Measurements from ENCODE around the gene MMP7. TPM values are rescaled to one million over a fixed set of nuclear protein-coding genes. Genes with fewer than 3 reads are reported as not detected.
A peak's percentile ranks its signal among the peaks of the same experiment; 100 is the strongest.

MMP7 gene, protein sequence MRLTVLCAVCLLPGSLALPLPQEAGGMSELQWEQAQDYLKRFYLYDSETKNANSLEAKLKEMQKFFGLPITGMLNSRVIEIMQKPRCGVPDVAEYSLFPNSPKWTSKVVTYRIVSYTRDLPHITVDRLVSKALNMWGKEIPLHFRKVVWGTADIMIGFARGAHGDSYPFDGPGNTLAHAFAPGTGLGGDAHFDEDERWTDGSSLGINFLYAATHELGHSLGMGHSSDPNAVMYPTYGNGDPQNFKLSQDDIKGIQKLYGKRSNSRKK
- not detected in 2 replicates for total RNA-seq

DNA sequence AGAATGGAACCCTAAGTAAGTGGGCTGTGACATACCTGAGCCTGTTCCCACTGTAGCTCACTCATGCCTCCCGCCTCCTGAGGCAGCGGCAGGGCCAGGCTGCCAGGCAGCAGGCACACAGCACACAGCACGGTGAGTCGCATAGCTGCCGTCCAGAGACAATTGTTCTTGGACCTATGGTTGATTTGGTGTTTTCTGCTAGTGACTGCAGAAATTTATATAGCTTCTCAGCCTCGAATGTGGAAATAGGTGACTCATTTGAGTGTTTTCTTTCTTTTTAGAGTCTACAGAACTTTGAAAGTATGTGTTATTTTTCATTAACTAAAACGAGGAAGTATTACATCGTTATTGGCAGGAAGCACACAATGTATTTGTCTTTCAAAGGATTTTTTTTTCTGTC, at the start of gene MMP7:
MMP7 (minus strand) TSS at position 190 of the 400 bp plus-strand sequence; CDS start at position 143, 47 bp downstream.
- ATAC-seq (ENCODE audit: low read depth) (peak; percentile 37), DNase-seq (no peak)
- Mint-ChIP-seq H3K27me3 (no peaks in the 10 kb centered on the region), H3K9me3 (no peaks in the 10 kb centered on the region), H3K27ac (peak within 1 kb of the TSS; percentile 37), H3K4me1 (peaks cover 17% of the 10 kb centered on the region), H3K4me3 (peak within 1 kb of the TSS; percentile 39), H3K36me3 (ENCODE audit: low read depth) (no peaks in the 10 kb centered on the region)
- POLR2A ChIA-PET: no interaction called here
- CTCF ChIA-PET: interaction anchor here (0.8 kb wide), 2 partner anchors 14 to 163 kb away, joined by 4 to 5 read pairs; no protein-coding TSS in a partner anchor
- intact Hi-C loops (cut with micrococcal nuclease): no loop called here
- TF ChIP-seq, protein P1, sequence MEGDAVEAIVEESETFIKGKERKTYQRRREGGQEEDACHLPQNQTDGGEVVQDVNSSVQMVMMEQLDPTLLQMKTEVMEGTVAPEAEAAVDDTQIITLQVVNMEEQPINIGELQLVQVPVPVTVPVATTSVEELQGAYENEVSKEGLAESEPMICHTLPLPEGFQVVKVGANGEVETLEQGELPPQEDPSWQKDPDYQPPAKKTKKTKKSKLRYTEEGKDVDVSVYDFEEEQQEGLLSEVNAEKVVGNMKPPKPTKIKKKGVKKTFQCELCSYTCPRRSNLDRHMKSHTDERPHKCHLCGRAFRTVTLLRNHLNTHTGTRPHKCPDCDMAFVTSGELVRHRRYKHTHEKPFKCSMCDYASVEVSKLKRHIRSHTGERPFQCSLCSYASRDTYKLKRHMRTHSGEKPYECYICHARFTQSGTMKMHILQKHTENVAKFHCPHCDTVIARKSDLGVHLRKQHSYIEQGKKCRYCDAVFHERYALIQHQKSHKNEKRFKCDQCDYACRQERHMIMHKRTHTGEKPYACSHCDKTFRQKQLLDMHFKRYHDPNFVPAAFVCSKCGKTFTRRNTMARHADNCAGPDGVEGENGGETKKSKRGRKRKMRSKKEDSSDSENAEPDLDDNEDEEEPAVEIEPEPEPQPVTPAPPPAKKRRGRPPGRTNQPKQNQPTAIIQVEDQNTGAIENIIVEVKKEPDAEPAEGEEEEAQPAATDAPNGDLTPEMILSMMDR (IDR thresholded peaks at IDR 0.05): no peak

GRCh38 chr11:102577723-102578122, 47.2 kb upstream of the MMP7 start:
- no peaks in the 10 kb centered on the region for H3K27me3 Mint-ChIP-seq
- TF ChIP-seq, protein P1 (IDR thresholded peaks at IDR 0.05): no peak
- CTCF ChIA-PET: interaction anchor here (1.2 kb wide), 1 partner anchor 82 kb away, joined by 3 read pairs; no protein-coding TSS in a partner anchor
- no peak overlapping the region for H3K4me3 Mint-ChIP-seq
- no peak overlapping the region for H3K27ac Mint-ChIP-seq
- POLR2A ChIA-PET: interaction anchor here (0.8 kb wide), 1 partner anchor 31 kb away, joined by 3 read pairs; no protein-coding TSS in a partner anchor
- ATAC-seq (ENCODE audit: low read depth): no peak
- intact Hi-C loops (cut with micrococcal nuclease): loop anchor here (2.0 kb wide), 2 partner anchors 13 to 17 kb away; no protein-coding TSS in a partner anchor
- no peaks in the 10 kb centered on the region for H3K36me3 Mint-ChIP-seq (ENCODE audit: low read depth)
- H3K4me1 Mint-ChIP-seq: peaks cover 46% of the 10 kb centered on the region
- no peaks in the 10 kb centered on the region for H3K9me3 Mint-ChIP-seq
- DNase-seq: no peak

- Mint-ChIP-seq H3K36me3 (ENCODE audit: low read depth) (no peaks in the 10 kb centered on the region), H3K4me3 (no peak overlapping the region), H3K27ac (no peak overlapping the region), H3K4me1 (peaks cover 42% of the 10 kb centered on the region), H3K27me3 (no peaks in the 10 kb centered on the region), H3K9me3 (no peaks in the 10 kb centered on the region)
- no peak for DNase-seq
- ChIA-PET POLR2A (interaction anchor here (0.6 to 0.8 kb wide), 2 partner anchors 31 to 230 kb away, joined by 3 to 9 read pairs; partner anchors contain the start of gene BIRC2), CTCF (interaction anchor here (1.2 kb wide), 1 partner anchor 82 kb away, joined by 3 read pairs; no protein-coding TSS in a partner anchor)
- TF ChIP-seq, protein P1 (IDR thresholded peaks at IDR 0.05): no peak
- ATAC-seq (ENCODE audit: low read depth): no peak
- intact Hi-C loops (cut with micrococcal nuclease): loop anchor here (2.0 kb wide), 2 partner anchors 14 to 16 kb away; no protein-coding TSS in a partner anchor
These were observed 46.6 kb upstream of the MMP7 start for GRCh38 chr11:102577182-102577581.

GRCh38 chr11:102576350-102576749, 45.8 kb upstream of the MMP7 start:
- Mint-ChIP-seq H3K4me1 (peaks cover 38% of the 10 kb centered on the region), H3K9me3 (no peaks in the 10 kb centered on the region), H3K27ac (no peak overlapping the region), H3K27me3 (no peaks in the 10 kb centered on the region), H3K4me3 (no peak overlapping the region), H3K36me3 (ENCODE audit: low read depth) (no peaks in the 10 kb centered on the region)
- intact Hi-C loops (cut with micrococcal nuclease): loop anchor here (2.0 kb wide), 2 partner anchors 14 to 16 kb away; no protein-coding TSS in a partner anchor
- ChIA-PET CTCF (no interaction called here), POLR2A (interaction anchor here (0.6 kb wide), 1 partner anchor 229 kb away, joined by 9 read pairs; the partner anchor contains the start of gene BIRC2)
- ATAC-seq (ENCODE audit: low read depth) (no peak), DNase-seq (no peak)
- TF ChIP-seq, protein P1 (IDR thresholded peaks at IDR 0.05): no peak

- POLR2A ChIA-PET: interaction anchor here (1.2 kb wide), 1 partner anchor 251 kb away, joined by 3 read pairs; no protein-coding TSS in a partner anchor
These were observed 44.5 kb upstream of the MMP7 start for GRCh38 chr11:102575012-102575411.

More at GRCh38 chr11:102575012-102575411, 44.5 kb upstream of the MMP7 start:
- Mint-ChIP-seq H3K27ac (no peak overlapping the region), H3K36me3 (ENCODE audit: low read depth) (no peaks in the 10 kb centered on the region), H3K27me3 (no peaks in the 10 kb centered on the region), H3K4me3 (no peak overlapping the region), H3K4me1 (peaks cover 26% of the 10 kb centered on the region), H3K9me3 (no peaks in the 10 kb centered on the region)
- ATAC-seq (ENCODE audit: low read depth): no peak
- no peak for DNase-seq
- intact Hi-C loops (cut with micrococcal nuclease): loop anchor here (1.0 kb wide), 1 partner anchor 8 kb away; no protein-coding TSS in a partner anchor
- CTCF ChIA-PET: no interaction called here
- TF ChIP-seq, protein P1 (IDR thresholded peaks at IDR 0.05): no peak

All from activated B cell treated with CpG ODN at 0.5 μM for 24 hours (primary cell).